CD8-positive, alpha-beta memory T cell (primary cell): ENCODE measurements around the gene LRCH4. TPM values are rescaled to one million over a fixed set of nuclear protein-coding genes. Genes with fewer than 3 reads are reported as not detected.

Experiments
- CTCF ChIA-PET: fragments of 350-600 bp; sonication (Branson Sonifier 250); formaldehyde crosslinking; loops from one replicate; lab custom pipeline; 2021; ENCODE audit warnings: antibody characterized with exemption; lab: Charles Lee
- POLR2A ChIA-PET: fragments of 350-600 bp; sonication (Branson Sonifier 250); formaldehyde crosslinking; loops from one replicate; lab custom pipeline; 2021; ENCODE audit warnings: antibody characterized with exemption; lab: Charles Lee
- DNase-seq, 5 donors: peaks; one replicate each; pipeline versions ENCODE4 v3.0.0 to v3.0.0-alpha.2; 2020 to 2022; ENCODE audit warnings: mixed read lengths in 1 of 5
- H3K27ac ChIP-seq: one replicate; pipeline ENCODE4 v1.7.0; 2013; ENCODE audit warnings: low read depth, mild to moderate bottlenecking, low read length, moderate library complexity
- H3K27me3 ChIP-seq: 2 replicates; pipeline ENCODE4 v1.7.0; 2013; ENCODE audit warnings: low read length, mild to moderate bottlenecking; ENCODE audit not compliant: insufficient read depth, poor library complexity, severe bottlenecking
- H3K36me3 ChIP-seq: 2 replicates; pipeline ENCODE4 v1.7.0; 2013; ENCODE audit warnings: mild to moderate bottlenecking, low read length, moderate library complexity; ENCODE audit not compliant: insufficient read depth
- H3K4me1 ChIP-seq: 2 replicates; pipeline ENCODE4 v1.7.0; 2013; ENCODE audit warnings: mild to moderate bottlenecking, low read length, moderate library complexity; ENCODE audit not compliant: insufficient read depth
- H3K4me3 ChIP-seq: 2 replicates; pipeline ENCODE4 v1.7.0; 2013; ENCODE audit warnings: mild to moderate bottlenecking, low read length
- H3K9me3 ChIP-seq: 2 replicates; pipeline ENCODE4 v1.7.0; 2013; ENCODE audit warnings: mild to moderate bottlenecking, low read length
- H3K27ac Mint-ChIP-seq, 8 donors: one replicate each; pipeline ENCODE4 v1.8.0; 2020 to 2021; ENCODE audit warnings: mixed read lengths in 8 of 8, mild to moderate bottlenecking in 6 of 8, inconsistent platforms in 3 of 8, moderate library complexity in 3 of 8
- H3K27me3 Mint-ChIP-seq, 2 donors: one replicate each; pipeline ENCODE4 v1.8.0; 2020 to 2021; ENCODE audit warnings: mixed read lengths in 2 of 2, mild to moderate bottlenecking in 1 of 2, moderate library complexity in 1 of 2
- H3K36me3 Mint-ChIP-seq, 3 donors: one replicate each; pipeline ENCODE4 v1.8.0; 2020 to 2021; ENCODE audit warnings: mixed read lengths in 3 of 3, inconsistent platforms in 1 of 3, mild to moderate bottlenecking in 1 of 3
- H3K4me1 Mint-ChIP-seq, 3 donors: one replicate each; pipeline ENCODE4 v1.8.0; 2020 to 2021; ENCODE audit warnings: mixed read lengths in 3 of 3, inconsistent platforms in 1 of 3, mild to moderate bottlenecking in 1 of 3
- H3K4me3 Mint-ChIP-seq, 7 donors: one replicate each; pipeline ENCODE4 v1.8.0; 2020 to 2021; ENCODE audit warnings: mixed read lengths in 7 of 7, mild to moderate bottlenecking in 6 of 7, moderate library complexity in 4 of 7, inconsistent platforms in 2 of 7
- H3K9me3 Mint-ChIP-seq, 5 donors: one replicate each; pipeline ENCODE4 v1.8.0; 2020 to 2022; ENCODE audit warnings: mixed read lengths in 5 of 5, mild to moderate bottlenecking in 3 of 5, moderate library complexity in 2 of 5, inconsistent platforms in 1 of 5
- polyA plus RNA-seq: library from polyadenylated mRNA; unstranded; fragments of 300-500 nt; fragmentation: Illumina TruSeq; gene quantifications from one replicate; pipeline ENCODE4 v1.2.3, GENCODE V29; 2021
- total RNA-seq, 2 experiments: library from RNA; stranded (reverse); gene quantifications; one replicate each; pipeline ENCODE4 v1.2.3, GENCODE V29; 2021

Gene LRCH4
- total and polyA plus RNA-seq, 3 experiments from 2014 or later, result 101 to 153 (median 109) TPM

GRCh38 chr7:100626055-100626454, 40.1 kb upstream of the LRCH4 start:
- peak overlapping the region; percentile 73 for H3K4me3 ChIP-seq
- Mint-ChIP-seq H3K4me3 (peak overlapping the region; percentile 69 to 82 (median 77)), H3K4me1 (peaks cover 20 to 38% (median 33%) of the 10 kb centered on the region in 3 donors), H3K27ac (peak overlapping the region; percentile 58 to 89 (median 85)), H3K27me3 (no peaks in the 10 kb centered on the region), H3K9me3 (no peaks in the 10 kb centered on the region), H3K36me3 (peaks cover 0 to 4% (median 0%) of the 10 kb centered on the region in 3 donors)
- ChIA-PET CTCF (interaction anchor here (0.9 to 2.2 kb wide), 11 partner anchors 13 to 79 kb away, joined by 3 to 10 read pairs (median 5); partner anchors contain the start of genes FBXO24, LRCH4, MOSPD3 and POP7), POLR2A (interaction anchor here (1.0 to 1.9 kb wide), 7 partner anchors 14 to 249 kb away, joined by 3 to 9 read pairs (median 5); partner anchors contain the start of genes GNB2, MEPCE, MOSPD3 and SRRT)
- peaks cover 16% of the 10 kb centered on the region for H3K4me1 ChIP-seq
- H3K9me3 ChIP-seq, result no peaks in the 10 kb centered on the region
- H3K27ac ChIP-seq, result no peak overlapping the region
- no peaks in the 10 kb centered on the region for H3K27me3 ChIP-seq
- DNase-seq, result no peak
- no peaks in the 10 kb centered on the region for H3K36me3 ChIP-seq

- Mint-ChIP-seq H3K4me3 (peak overlapping the region in 1 of 7 donors; percentile 5), H3K36me3 (peaks cover 0 to 7% (median 0%) of the 10 kb centered on the region in 3 donors), H3K4me1 (peaks cover 16 to 30% (median 27%) of the 10 kb centered on the region in 3 donors), H3K27ac (peak overlapping the region in 2 of 8 donors; percentile 53 to 63), H3K9me3 (no peaks in the 10 kb centered on the region), H3K27me3 (no peaks in the 10 kb centered on the region)
- Histone ChIP-seq H3K36me3 (no peaks in the 10 kb centered on the region), H3K27ac (no peak overlapping the region), H3K9me3 (no peaks in the 10 kb centered on the region), H3K4me1 (peaks cover 16% of the 10 kb centered on the region), H3K27me3 (no peaks in the 10 kb centered on the region), H3K4me3 (no peak overlapping the region)
- POLR2A ChIA-PET, result interaction anchor here (0.7 kb wide), 1 partner anchor 43 kb away, joined by 3 read pairs; no protein-coding TSS in a partner anchor
- CTCF ChIA-PET, result interaction anchor here (1.4 to 1.6 kb wide), 2 partner anchors 10 to 12 kb away, joined by 3 to 6 read pairs; partner anchors contain the start of gene MOSPD3
- DNase-seq, result no peak
Measured at GRCh38 chr7:100623951-100624824, 38.3 kb upstream of the LRCH4 start.

- H3K9me3 ChIP-seq, result no peaks in the 10 kb centered on the region
- H3K36me3 ChIP-seq, result no peaks in the 10 kb centered on the region
- peaks cover 0 to 7% (median 0%) of the 10 kb centered on the region in 3 donors for H3K36me3 Mint-ChIP-seq
- peak overlapping the region in 2 of 8 donors; percentile 9 to 19 for H3K27ac Mint-ChIP-seq
- no peaks in the 10 kb centered on the region for H3K27me3 Mint-ChIP-seq
- peaks cover 7% of the 10 kb centered on the region for H3K4me1 ChIP-seq
- no peaks in the 10 kb centered on the region for H3K9me3 Mint-ChIP-seq
- H3K27me3 ChIP-seq, result no peaks in the 10 kb centered on the region
- no peak for DNase-seq
- POLR2A ChIA-PET, result no interaction called here
- H3K27ac ChIP-seq, result no peak overlapping the region
- CTCF ChIA-PET, result no interaction called here
- no peak overlapping the region for H3K4me3 Mint-ChIP-seq
- H3K4me3 ChIP-seq, result no peak overlapping the region
- H3K4me1 Mint-ChIP-seq, result peaks cover 13 to 18% (median 14%) of the 10 kb centered on the region in 3 donors
Measured at GRCh38 chr7:100621554-100621953, 35.6 kb upstream of the LRCH4 start.

GRCh38 chr7:100620804-100621203, 34.9 kb upstream of the LRCH4 start:
- Mint-ChIP-seq H3K4me3 (peak overlapping the region in 1 of 7 donors; percentile 40), H3K4me1 (peaks cover 6 to 12% (median 7%) of the 10 kb centered on the region in 3 donors), H3K27me3 (no peaks in the 10 kb centered on the region), H3K27ac (no peak overlapping the region), H3K36me3 (peaks cover 0 to 8% (median 2%) of the 10 kb centered on the region in 3 donors), H3K9me3 (no peaks in the 10 kb centered on the region)
- Histone ChIP-seq H3K27me3 (no peaks in the 10 kb centered on the region), H3K4me3 (no peak overlapping the region), H3K4me1 (peaks cover under 1% of the 10 kb centered on the region), H3K36me3 (no peaks in the 10 kb centered on the region), H3K27ac (no peak overlapping the region), H3K9me3 (no peaks in the 10 kb centered on the region)
- ChIA-PET POLR2A (no interaction called here), CTCF (interaction anchor here (1.0 kb wide), 1 partner anchor 12 kb away, joined by 4 read pairs; no protein-coding TSS in a partner anchor)
- no peak for DNase-seq

- Mint-ChIP-seq H3K36me3 (peaks cover 0 to 9% (median 3%) of the 10 kb centered on the region in 3 donors), H3K27me3 (no peaks in the 10 kb centered on the region), H3K4me3 (peak overlapping the region in 1 of 7 donors; percentile 40), H3K9me3 (no peaks in the 10 kb centered on the region), H3K4me1 (peaks cover under 1 to 6% (median 3%) of the 10 kb centered on the region in 3 donors), H3K27ac (no peak overlapping the region)
- no peak overlapping the region for H3K4me3 ChIP-seq
- H3K27me3 ChIP-seq, result no peaks in the 10 kb centered on the region
- H3K4me1 ChIP-seq, result no peaks in the 10 kb centered on the region
- no peaks in the 10 kb centered on the region for H3K36me3 ChIP-seq
- no peak for DNase-seq
- ChIA-PET CTCF (interaction anchor here (1.0 kb wide), 1 partner anchor 12 kb away, joined by 4 read pairs; no protein-coding TSS in a partner anchor), POLR2A (no interaction called here)
- no peak overlapping the region for H3K27ac ChIP-seq
- no peaks in the 10 kb centered on the region for H3K9me3 ChIP-seq
Measured at GRCh38 chr7:100620239-100620638, 34.3 kb upstream of the LRCH4 start.

- H3K27ac ChIP-seq, result no peak overlapping the region
- Mint-ChIP-seq H3K27me3 (no peaks in the 10 kb centered on the region), H3K4me1 (peaks cover 20 to 24% (median 23%) of the 10 kb centered on the region in 3 donors), H3K4me3 (peak overlapping the region in 1 of 7 donors; percentile 61), H3K36me3 (peaks cover 0 to 10% (median 7%) of the 10 kb centered on the region in 3 donors), H3K9me3 (no peaks in the 10 kb centered on the region), H3K27ac (peak overlapping the region in 2 of 8 donors; percentile 83 to 94)
- no peaks in the 10 kb centered on the region for H3K9me3 ChIP-seq
- ChIA-PET POLR2A (interaction anchor here (0.6 to 3.5 kb wide), 3 partner anchors 29 to 82 kb away, joined by 3 to 31 read pairs (median 5); partner anchors contain the start of genes FBXO24 and LRCH4), CTCF (interaction anchor here (0.9 to 3.2 kb wide), 8 partner anchors 9 to 79 kb away, joined by 3 to 21 read pairs (median 8); partner anchors contain the start of genes FBXO24, GIGYF1 and LRCH4)
- no peaks in the 10 kb centered on the region for H3K36me3 ChIP-seq
- H3K27me3 ChIP-seq, result no peaks in the 10 kb centered on the region
- DNase-seq, result no peak
- H3K4me1 ChIP-seq, result peaks cover 19% of the 10 kb centered on the region
- H3K4me3 ChIP-seq, result no peak overlapping the region
Measured at GRCh38 chr7:100614308-100614861, 28.5 kb upstream of the LRCH4 start.

- H3K9me3 ChIP-seq, result no peaks in the 10 kb centered on the region
- no peaks in the 10 kb centered on the region for H3K9me3 Mint-ChIP-seq
- peaks cover 20 to 24% (median 23%) of the 10 kb centered on the region in 3 donors for H3K4me1 Mint-ChIP-seq
- no peak for DNase-seq
- H3K27me3 ChIP-seq, result no peaks in the 10 kb centered on the region
- peak overlapping the region; percentile 99 for H3K4me3 ChIP-seq
- H3K36me3 ChIP-seq, result no peaks in the 10 kb centered on the region
- POLR2A ChIA-PET, result interaction anchor here (1.0 to 3.5 kb wide), 7 partner anchors 28 to 184 kb away, joined by 5 to 31 read pairs (median 10); partner anchors contain the start of genes FBXO24, GNB2, LRCH4 and MEPCE
- H3K4me3 Mint-ChIP-seq, result peak overlapping the region; percentile 84 to 94 (median 85)
- CTCF ChIA-PET, result interaction anchor here (0.9 to 3.4 kb wide), 16 partner anchors 8 to 238 kb away, joined by 3 to 21 read pairs (median 7); partner anchors contain the start of genes FBXO24, GIGYF1, LRCH4 and POP7
- no peak overlapping the region for H3K27ac ChIP-seq
- peaks cover 19% of the 10 kb centered on the region for H3K4me1 ChIP-seq
- H3K27me3 Mint-ChIP-seq, result no peaks in the 10 kb centered on the region
- peaks cover 0 to 10% (median 7%) of the 10 kb centered on the region in 3 donors for H3K36me3 Mint-ChIP-seq
- peak overlapping the region in 5 of 8 donors; percentile 39 to 94 (median 51) for H3K27ac Mint-ChIP-seq
Measured at GRCh38 chr7:100613412-100614175, 27.7 kb upstream of the LRCH4 start.
